GM15510 (cell line): ENCODE measurements around the gene MROH2A.

ENCODE experiments used
- POLR2A ChIP-seq: IDR thresholded peaks from 3 replicates; pipeline ENCODE4 v1.6.1; 2011; ENCODE audit warnings: borderline replicate concordance; ENCODE audit not compliant: insufficient read length; ENCODE audit errors: extremely low read depth

Gene MROH2A

DNA sequence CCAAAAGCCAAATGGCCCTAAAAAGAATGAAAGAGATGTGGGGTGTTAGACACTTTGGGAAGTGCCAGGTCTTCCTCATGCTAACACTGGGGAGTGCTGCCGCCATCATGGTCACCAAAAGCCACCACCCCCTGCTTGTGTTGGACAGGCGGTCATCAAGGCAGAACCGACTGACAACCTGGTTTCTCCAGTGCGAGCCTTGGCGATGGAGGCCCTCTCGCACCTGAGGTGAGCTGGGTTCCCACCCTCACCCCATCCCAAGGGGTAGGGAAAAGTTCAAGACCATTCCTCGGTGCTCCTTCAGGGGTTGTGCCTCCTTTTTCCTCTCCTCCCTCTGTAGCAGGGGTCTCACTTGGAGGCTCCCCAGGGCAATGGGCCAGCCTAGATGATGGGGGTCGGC is 33.6 kb downstream of the MROH2A start:
- TF ChIP-seq POLR2A: no peak

DNA sequence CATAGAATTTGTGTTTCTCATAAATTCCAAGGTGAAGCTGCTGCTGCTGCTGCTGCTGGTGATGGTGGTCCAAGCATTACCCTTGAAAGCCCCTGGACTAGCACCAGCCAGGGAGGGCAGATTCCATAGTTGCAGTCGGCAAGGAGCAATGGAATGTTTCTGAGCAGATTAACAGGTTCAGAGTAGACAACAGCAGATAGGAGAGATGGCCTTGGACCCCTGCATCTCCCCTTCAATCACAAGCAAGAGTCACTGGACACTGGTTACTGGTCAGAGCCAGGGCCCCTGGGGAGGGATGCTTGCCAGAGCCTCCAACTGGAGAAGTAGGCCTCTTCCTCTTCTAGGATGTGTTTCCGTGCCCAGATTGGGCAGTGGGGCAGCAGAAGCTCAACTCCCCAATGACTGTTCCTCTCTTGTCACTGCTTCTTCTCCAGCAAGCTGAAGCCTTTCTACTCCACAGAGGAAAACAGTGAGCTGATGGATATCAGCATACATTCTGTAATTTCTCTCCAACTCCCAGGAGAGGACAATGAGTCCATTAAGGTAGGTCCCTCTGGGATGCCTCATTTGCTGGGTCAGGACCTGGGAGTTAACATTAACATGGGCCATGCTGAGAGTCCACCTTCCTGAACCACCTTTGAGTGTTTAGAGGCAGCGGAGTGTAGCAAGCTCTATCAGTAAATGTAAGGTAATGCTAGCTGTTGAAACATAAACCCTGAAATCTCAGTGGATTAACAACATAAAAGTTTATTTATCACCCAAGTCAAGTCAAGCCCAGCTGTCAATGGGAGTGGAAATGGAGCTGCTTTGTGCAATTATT is 35.3 kb downstream of the MROH2A start:
- TF ChIP-seq POLR2A: no peak

DNA sequence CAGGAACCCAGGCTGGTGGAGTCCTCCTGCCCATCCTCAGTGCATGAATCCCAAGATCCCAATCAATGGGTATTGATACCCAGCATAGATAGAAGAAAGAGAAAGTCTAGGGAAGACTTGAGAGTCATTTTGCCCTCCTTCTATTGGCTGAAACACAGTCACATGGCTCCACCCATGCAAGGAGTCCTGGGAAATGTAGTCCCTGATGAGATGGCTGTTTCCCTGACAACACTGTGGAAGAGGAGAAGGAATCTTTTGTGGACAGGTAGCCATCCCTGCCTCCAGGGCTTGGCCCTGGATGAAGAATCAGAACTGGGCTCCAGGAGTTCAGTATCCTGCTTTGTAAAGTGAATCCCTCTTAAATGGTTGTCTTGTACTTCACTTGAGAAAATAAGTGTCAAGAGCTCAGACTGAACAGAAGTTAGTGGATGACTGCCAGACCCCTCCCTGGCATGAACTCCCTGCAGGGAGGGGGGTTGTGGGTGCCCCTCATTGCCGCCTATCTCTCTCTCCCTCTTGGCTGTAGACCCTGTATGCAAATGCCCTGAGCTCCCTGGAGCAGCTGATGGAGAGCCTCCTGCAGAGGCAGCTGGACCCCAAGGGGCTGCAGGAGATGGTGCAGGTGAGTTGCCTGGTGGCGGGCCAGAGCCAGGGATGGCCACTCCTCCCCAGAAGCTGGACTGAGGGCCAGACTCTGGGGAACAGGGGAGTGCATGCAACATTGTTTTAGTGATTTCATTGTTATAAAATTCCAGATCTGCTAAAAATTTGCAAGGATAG is 36.1 kb downstream of the MROH2A start:
- no peak for TF ChIP-seq POLR2A

DNA sequence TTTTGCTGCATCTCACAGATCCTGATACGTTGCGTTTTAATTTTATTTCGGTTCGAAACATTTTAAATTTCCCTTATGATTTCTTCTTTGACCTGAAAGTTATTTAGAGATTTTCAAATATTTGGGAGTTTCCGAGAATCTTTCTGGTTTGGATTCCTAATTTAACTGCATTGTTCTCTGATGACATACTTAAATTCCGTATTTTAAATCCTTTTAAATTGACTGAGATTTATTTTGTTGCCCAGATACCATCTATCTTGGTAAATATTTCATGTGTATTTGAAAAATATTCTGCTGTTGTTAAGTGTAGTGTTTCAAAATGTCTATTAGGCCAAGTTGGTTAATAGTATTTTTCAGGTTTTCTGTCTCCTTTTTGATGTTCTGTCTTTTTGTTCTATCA is 37.7 kb downstream of the MROH2A start:
- no peak for TF ChIP-seq POLR2A

DNA sequence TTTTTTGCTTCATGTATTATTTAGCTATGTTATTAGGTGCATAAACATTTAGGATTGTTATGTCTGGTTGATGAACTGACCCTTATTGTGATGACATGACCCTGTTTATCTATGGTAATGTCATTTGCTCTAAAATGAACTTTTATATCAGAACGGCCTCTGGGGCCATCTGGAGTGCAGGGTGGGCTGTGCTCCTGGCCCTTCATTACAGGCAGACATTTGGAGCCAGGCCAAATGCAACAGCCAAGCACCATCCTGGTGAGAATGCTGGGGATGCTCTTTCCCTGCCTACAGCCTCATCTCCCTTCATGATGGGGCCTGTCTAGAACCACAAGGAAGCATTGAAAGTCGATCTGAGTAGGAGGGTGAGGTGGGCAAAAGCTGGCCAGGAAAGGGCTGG is 38.2 kb downstream of the MROH2A start:
- no peak for TF ChIP-seq POLR2A

DNA sequence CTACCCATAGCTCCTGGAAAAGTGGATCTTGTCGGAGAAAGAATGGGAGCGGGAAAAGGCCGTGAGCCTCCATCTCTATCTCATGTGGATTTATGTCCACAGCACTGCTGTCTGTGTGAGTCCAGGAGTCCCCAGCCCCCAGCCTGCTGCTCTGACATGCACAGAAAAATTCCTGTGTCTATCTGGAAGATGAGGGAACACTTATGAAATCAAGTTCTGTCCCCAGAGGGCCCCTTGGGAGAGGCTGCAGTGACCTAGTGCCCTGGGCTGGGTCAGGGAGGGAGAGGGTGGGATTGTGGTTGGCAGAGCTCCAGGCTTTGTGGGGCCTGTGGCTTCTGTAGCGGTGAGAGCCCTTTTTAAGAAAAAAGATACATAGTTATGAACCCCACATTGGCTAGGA is 38.6 kb downstream of the MROH2A start:
- TF ChIP-seq POLR2A: no peak

DNA sequence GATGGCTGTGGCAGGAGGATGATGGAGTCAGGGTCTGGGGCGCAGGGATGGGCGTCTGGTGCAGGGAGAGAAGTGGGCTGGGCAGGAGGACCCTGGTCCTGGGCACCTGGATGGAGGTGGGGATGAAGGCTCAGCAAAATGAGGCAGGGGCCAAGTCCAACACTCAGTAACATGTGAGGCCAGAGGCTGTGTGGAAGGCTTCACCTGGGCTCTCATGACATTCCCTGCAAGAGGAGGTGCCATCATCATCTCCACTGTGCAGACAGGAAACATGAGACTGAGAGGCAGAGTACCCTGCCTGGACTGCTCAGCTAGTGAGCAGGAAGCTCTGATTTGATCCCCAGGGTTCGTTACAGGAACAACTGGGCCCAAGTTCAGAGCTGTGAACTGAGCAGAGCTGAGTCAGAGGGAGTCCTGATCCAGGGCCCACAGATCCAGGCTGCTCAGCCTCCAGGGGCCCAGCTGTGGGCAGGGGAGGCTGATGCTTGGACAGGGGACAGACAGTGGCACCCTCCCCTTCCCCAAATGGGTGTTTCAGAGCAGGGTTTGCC is 39.3 kb downstream of the MROH2A start:
- no peak for TF ChIP-seq POLR2A

DNA sequence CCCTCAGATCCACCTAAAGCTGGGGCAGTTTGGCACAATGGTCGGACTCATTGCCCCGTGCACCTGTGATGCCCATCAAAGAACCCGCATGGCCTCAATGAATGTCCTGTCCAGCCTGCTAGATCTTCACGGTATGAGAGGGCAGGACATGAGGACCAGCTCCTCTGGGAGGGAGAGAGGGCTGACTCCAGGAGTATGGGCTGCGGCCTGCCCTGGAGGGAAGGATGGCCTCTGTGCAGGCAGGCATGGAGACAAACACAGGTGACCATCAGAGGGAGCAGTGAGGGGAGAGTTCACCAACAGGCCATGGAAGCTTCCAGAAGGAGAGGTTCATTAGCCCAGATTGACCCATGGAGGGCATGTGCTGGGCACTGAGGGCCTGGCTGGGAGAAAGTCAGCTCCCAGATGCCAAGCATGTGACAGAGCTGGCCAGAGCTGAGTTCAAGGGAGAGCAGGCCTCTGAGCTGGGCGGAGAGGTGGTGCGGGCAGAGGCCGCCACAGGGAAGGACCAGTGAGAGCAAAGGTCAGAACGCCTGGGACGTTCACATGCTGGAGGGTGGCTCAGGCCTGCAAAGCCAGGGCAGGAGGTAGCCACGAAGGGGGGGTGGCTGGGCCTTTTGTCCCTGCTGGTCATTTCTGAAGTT is 40.0 kb downstream of the MROH2A start:
- no peak for TF ChIP-seq POLR2A

DNA sequence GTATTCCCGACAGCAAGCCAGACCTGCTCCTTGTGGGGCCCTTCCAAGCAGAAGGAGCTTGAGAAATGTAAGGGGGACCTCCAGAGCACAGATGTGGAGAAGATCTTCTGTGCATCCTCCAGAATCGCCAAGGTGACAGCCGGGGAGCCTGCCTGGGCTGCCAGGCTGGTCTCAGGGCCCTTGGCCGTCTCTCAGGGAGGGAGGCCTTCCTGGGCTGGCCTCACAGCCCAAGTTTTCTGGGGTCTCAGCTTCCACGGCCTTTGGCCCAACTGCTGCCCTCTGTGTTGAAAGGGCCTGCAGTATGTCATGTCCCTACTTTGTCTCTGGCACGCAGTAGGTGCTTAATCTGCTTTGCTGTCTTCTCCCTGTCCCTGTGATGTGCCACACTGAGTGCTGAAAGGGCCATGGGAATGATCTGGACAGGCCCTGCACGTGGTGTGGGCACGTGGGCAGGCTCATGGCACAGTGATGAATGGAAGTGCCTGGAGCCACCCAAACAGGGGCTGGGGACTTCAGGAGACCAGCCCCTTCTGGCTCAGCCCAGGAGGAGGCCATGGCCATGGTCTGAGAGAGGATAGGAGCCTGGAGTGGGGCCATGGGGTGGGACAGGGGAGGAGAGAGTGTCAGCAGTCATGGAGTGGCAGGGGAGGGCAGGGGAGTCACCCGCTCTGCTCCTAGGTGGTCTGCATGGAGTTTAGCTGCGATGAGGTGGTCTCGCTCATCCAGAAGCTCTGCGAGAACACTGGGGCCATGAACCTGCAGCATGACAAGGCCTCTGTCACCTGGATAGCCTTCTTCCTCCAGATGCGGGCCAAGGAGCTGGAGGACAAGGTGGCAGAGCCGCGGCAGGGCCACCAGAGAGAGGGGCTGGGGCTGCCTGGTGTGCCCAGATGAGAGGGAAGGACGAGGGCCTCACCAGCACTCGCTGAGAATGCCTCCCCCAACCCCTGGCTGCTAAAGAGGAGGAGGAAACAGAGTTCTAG is 40.8 kb downstream of the MROH2A start:
- TF ChIP-seq POLR2A: no peak

DNA sequence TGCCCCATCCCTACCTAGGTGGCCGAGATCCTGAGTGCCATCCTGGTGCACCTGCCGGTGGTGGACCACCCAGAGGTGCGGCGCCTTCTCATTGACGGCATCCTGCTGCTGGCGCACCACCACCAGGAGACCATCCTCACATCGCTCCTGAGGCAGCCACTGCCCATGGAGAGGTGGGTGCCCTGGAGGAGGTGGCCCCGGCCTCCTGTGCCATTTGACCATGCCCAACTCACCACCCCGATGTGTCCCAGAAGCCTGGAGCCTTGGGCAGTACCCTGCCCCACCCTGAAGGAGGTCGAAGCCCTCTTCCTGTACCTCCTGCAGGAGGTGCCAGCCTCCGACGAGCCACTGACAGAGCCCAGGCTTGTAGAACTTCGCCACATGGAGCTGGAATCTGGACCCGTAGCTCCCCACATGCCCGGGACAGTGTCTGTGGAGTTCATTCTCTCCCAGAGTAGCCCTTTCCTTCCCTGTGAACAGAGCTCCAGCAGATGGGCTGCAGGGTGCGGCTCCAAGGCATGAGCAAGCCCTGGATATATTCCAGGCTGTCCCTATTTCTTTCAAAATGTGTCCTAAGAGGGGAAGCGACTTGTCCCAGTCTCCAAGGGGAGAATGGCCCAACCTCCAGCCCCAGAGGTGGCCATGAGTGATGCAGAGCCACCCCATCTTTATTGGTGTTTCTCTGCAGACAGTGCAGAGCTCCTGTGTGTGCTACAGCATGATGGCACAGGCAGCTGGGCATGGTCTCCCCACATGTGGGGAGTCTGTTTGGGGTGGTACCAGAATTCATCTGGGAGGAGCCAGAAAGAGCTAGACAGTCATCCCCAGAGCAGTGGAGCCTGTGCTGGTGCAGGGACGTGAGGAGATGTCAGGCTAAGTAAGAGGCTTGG is 42.0 kb downstream of the MROH2A start:
- no peak for TF ChIP-seq POLR2A

DNA sequence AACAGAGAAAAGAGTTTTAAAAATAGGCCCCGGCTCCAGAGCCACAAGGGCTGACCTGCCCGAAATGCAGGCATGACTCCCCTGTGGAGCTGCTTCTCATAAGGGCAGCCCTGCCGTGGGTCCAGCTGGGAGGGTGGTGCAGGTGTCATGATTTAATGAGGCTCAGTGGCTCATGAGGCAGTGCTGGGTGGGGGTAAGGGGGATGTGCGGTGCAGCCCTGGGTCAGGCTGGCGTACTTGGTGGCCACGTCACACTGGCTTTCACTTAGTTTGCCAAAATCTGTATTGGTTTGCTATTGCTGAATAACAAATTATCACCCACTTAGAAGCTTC is 42.6 kb downstream of the MROH2A start:
- no peak for TF ChIP-seq POLR2A

DNA sequence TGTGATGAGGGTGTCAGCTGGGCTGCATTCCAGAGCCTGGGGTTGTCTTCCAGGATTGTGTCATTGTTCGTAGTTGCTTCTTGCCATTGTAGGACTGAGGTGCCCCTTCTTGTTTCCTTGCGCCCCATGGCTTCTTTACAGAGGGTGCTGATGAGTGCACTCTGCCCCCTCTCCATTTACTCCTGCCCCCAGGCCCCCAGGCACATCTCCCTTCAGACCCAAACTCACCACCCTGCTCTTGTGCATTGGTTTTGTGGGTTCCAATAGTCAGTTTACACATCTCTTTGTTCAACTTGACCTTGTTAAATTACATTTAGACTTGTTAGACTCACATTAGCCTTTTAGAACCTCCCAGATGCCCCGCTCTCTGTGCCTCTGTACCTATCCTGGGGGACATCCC is 43.1 kb downstream of the MROH2A start:
- no peak for TF ChIP-seq POLR2A

DNA sequence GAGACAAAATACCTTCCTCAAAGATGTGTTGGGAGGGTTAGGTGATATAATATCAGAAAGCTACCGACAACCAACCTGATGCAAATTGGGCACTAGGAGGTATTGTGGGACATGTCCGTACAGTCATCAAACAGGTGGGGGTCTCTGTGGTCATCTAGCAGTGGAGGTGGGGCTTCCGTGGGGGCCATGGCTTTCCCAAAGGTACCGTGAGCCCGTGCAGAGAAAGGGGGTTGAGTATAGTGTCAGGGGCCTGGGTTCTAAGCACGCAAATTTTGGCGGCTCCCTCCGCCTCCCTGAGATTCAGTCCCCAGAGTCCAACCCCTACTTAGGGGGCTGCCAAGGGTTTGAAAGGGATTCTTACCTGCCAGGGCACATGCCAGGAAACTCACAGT is 43.6 kb downstream of the MROH2A start:
- TF ChIP-seq POLR2A: no peak

DNA sequence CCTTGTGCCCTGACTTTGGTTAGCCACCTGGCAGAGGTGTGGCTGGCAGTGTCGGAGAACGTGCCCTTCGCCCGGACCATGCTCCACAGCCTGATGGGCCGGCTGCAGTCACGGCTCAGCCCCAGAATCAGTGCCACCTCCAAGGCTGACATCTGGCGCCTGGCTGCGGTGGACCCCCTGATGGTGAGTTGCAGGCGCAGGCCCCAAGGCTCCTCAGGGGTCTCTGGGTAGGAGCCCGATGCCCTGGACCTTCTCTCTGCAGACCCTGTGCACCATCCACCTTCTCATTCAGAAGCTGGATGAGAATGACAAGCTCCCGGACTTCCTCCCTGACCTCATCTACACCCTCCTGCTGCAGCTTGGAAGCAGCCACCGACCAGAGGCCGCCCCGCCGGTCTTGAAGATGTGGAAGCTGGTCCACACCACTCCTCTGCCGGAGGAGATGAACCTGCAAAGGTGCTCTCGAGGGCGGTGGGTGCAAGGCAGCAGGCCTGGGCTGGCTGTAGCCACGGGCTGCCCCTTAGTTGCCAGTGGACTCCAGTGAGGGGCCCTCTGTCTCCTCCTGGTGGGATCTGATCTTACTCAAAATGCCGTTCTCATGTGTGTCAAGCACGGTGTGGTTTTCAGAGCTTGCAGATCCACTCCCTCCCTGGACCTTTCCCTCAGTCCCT is 44.1 kb downstream of the MROH2A start:
- no peak for TF ChIP-seq POLR2A
